ENCODE data around the gene COMMD3. TPM values are rescaled to one million over a fixed set of nuclear protein-coding genes. Genes with fewer than 3 reads are reported as not detected.

Gene COMMD3
- total RNA-seq, 1 experiment from 2014 or later: 2.4 TPM

GRCh38 chr10:22334414-22335172, 18.4 kb downstream of the COMMD3 start:
- Histone ChIP-seq H3K18ac (ENCODE audit: insufficient read length, low read depth, low read length) (no peak overlapping the region), H4K91ac (ENCODE audit: insufficient read length, low read depth, low read length) (no peak overlapping the region), H2BK5ac (ENCODE audit: insufficient read length, low read length) (no peak overlapping the region), H3K23ac (ENCODE audit: insufficient read length, low read depth, low read length) (no peak overlapping the region), H3K27ac (ENCODE audit: insufficient read length, low read depth, low read length) (no peak overlapping the region), H3K4ac (ENCODE audit: low read depth, low read length) (no peak overlapping the region), H4K5ac (ENCODE audit: insufficient read length, low read depth, low read length) (no peak overlapping the region), H2AFZ (ENCODE audit: low read length) (no peak overlapping the region), H4K20me1 (ENCODE audit: control insufficient read depth, insufficient read depth, insufficient read length) (no peaks in the 10 kb centered on the region), H3K27me3 (ENCODE audit: insufficient read depth, low read length) (peaks cover 65% of the 10 kb centered on the region; the same call in 1 of the 2 replicates), H2BK20ac (ENCODE audit: low read depth, low read length, poor library complexity, severe bottlenecking) (no peak overlapping the region), H3K79me2 (ENCODE audit: insufficient read depth, low read length) (no peaks in the 10 kb centered on the region), H3K4me2 (ENCODE audit: insufficient read depth, insufficient read length, low read length) (peak overlapping the region; percentile 38), H3K79me1 (ENCODE audit: insufficient read depth, low read depth, low read length, poor library complexity, severe bottlenecking) (no peaks in the 10 kb centered on the region), H3K4me1 (ENCODE audit: insufficient read depth, low read length) (no peaks in the 10 kb centered on the region), H4K8ac (replicated peaks; ENCODE audit: insufficient read length, low read depth, low read length) (no peak overlapping the region), H3K56ac (ENCODE audit: insufficient read length, low read depth, low read length) (no peak overlapping the region), H3K9me3 (ENCODE audit: control insufficient read depth, low read depth, low read length) (no peaks in the 10 kb centered on the region), H2BK12ac (ENCODE audit: insufficient read length, low read depth, low read length) (no peak overlapping the region), H3T11ph (ENCODE audit: low read length) (no peak overlapping the region), H3K14ac (ENCODE audit: insufficient read depth, low read length) (peak overlapping the region; percentile 70; the same call in 1 of the 2 replicates), H2BK120ac (ENCODE audit: low read depth, low read length, poor library complexity, severe bottlenecking) (no peak overlapping the region), H3K9ac (ENCODE audit: extremely low read depth, insufficient read length, low read length) (no peak overlapping the region), H2AK5ac (ENCODE audit: insufficient read length, low read length) (no peak overlapping the region), H3K23me2 (ENCODE audit: insufficient read length, low read depth, low read length, poor library complexity, severe bottlenecking) (peaks cover 14% of the 10 kb centered on the region), H2BK15ac (ENCODE audit: low read depth, low read length) (no peak overlapping the region)
- Mint-ChIP-seq H3K9me3 (no peaks in the 10 kb centered on the region; a peak in 3 of 5 replicates), H3K36me3 (ENCODE audit: insufficient read depth in 1 of 3, low read depth in 3 of 3) (0 out of 7 replicates have a peak, but pooled peaks cover 0 to under 1% (median 0%) of the 10 kb centered on the region in 3 experiments), H3K4me3 (peak overlapping the region; percentile 49 to 73), H3K27ac (no peak overlapping the region), H3K4me1 (peaks cover 6 to 17% of the 10 kb centered on the region in 2 experiments), H3K27me3 (ENCODE audit: low read depth) (peaks cover 99% of the 10 kb centered on the region)
- no CpG with 5 or more reads among the region's 73 CpGs for WGBS (ENCODE audit: extremely low coverage, insufficient read length, low lambda C conversion rate)
- TF ChIP-seq CTCF (conservative IDR thresholded peaks at IDR 0.05): no peak
- DNase-seq: peak; percentile 84

Data from H9 (cell line).